Ascending aorta (tissue), 2 donors: ENCODE results near the gene ARIH1. TPM values are rescaled to one million over a fixed set of nuclear protein-coding genes. Genes with fewer than 3 reads are reported as not detected.

ENCODE experiments used
- DNase-seq, 2 donors: peaks; one replicate each; pipeline ENCODE4 v3.0.0-alpha.2; 2019; ENCODE audit warnings: low spot score in 2 of 2
- H3K27ac ChIP-seq, 2 donors: fragments of 200-600 bp; sonication (generic); one replicate each; pipeline ENCODE4 v1.5.1; 2016 to 2017; ENCODE audit warnings: mild to moderate bottlenecking in 1 of 2
- H3K27me3 ChIP-seq: fragments of 200-600 bp; sonication (generic); one replicate; pipeline ENCODE4 v1.5.1; 2017
- H3K36me3 ChIP-seq, 2 donors: fragments of 200-600 bp; sonication (generic); one replicate each; pipeline ENCODE4 v1.5.1; 2016
- H3K4me1 ChIP-seq, 2 donors: fragments of 200-600 bp; sonication (generic); one replicate each; pipeline ENCODE4 v1.5.1; 2016 to 2017; ENCODE audit warnings: mild to moderate bottlenecking in 1 of 2
- H3K4me3 ChIP-seq, 2 donors: fragments of 200-600 bp; sonication (generic); one replicate each; pipeline ENCODE4 v1.5.1; 2016 to 2017; ENCODE audit warnings: mild to moderate bottlenecking in 1 of 2
- H3K9me3 ChIP-seq, 2 donors: fragments of 200-600 bp; sonication (generic); one replicate each; pipeline ENCODE4 v1.5.1; 2016
- CTCF ChIP-seq, 3 experiments: fragments of 200-600 bp in 2 of 3; fragments of 450-650 bp in 1 of 3; sonication (generic) in 2 of 3; IDR thresholded peaks; one replicate each; pipeline ENCODE4 v1.5.1; 2016 to 2019; ENCODE audit warnings: antibody characterized with exemption in 3 of 3, mild to moderate bottlenecking in 1 of 3, moderate library complexity in 1 of 3
- intact Hi-C: fragments of 100-400 bp; cut with DNase I; formaldehyde crosslinking; loops from one replicate; pipeline ENCODE4 v1.15.1; 2023
- total RNA-seq: library from RNA; depleted of rRNA; stranded (reverse); fragments of >200 nt; gene quantifications from one replicate; pipeline ENCODE4 v1.1.0, GENCODE V29; 2016

The ARIH1 gene
- total RNA-seq, 1 donor from 2014 or later: 109 TPM

- peaks cover 0 to under 1% of the 10 kb centered on the region in 2 donors for H3K36me3 ChIP-seq
- DNase-seq: no peak
- peaks cover 0 to 8% of the 10 kb centered on the region in 2 donors for H3K9me3 ChIP-seq
- no peaks in the 10 kb centered on the region for H3K4me1 ChIP-seq
- TF ChIP-seq CTCF (IDR thresholded peaks at IDR 0.05): no peak
- no peaks in the 10 kb centered on the region for H3K27me3 ChIP-seq
- intact Hi-C loops: no loop called here
- no peak overlapping the region for H3K4me3 ChIP-seq
- no peak overlapping the region for H3K27ac ChIP-seq
Measured at GRCh38 chr15:72540606-72541237, 66.6 kb downstream of the ARIH1 start.

GRCh38 chr15:72541674-72542073 lies 67.5 kb downstream of the ARIH1 start:
- Histone ChIP-seq H3K27ac (no peak overlapping the region), H3K4me3 (no peak overlapping the region), H3K36me3 (peaks cover 0 to 10% of the 10 kb centered on the region in 2 donors), H3K4me1 (no peaks in the 10 kb centered on the region), H3K27me3 (no peaks in the 10 kb centered on the region), H3K9me3 (peaks cover 0 to 8% of the 10 kb centered on the region in 2 donors)
- intact Hi-C loops: no loop called here
- no peak for DNase-seq
- no peak for TF ChIP-seq CTCF (IDR thresholded peaks at IDR 0.05)

GRCh38 chr15:72545156-72545555 lies 71.0 kb downstream of the ARIH1 start:
- peaks cover 0 to 8% of the 10 kb centered on the region in 2 donors for H3K9me3 ChIP-seq
- no peak for TF ChIP-seq CTCF (IDR thresholded peaks at IDR 0.05)

GRCh38 chr15:72554471-72555425 lies 80.6 kb downstream of the ARIH1 start:
- intact Hi-C loops: no loop called here
- DNase-seq: no peak
- Histone ChIP-seq H3K4me1 (no peaks in the 10 kb centered on the region), H3K27me3 (no peaks in the 10 kb centered on the region), H3K9me3 (no peaks in the 10 kb centered on the region), H3K4me3 (no peak overlapping the region), H3K36me3 (peaks cover 0 to 8% of the 10 kb centered on the region in 2 donors), H3K27ac (no peak overlapping the region)
- no peak for TF ChIP-seq CTCF (IDR thresholded peaks at IDR 0.05)

More at GRCh38 chr15:72545156-72545555, 71.0 kb downstream of the ARIH1 start:
- H3K27ac ChIP-seq: no peak overlapping the region
- no peaks in the 10 kb centered on the region for H3K4me1 ChIP-seq
- DNase-seq: no peak
- intact Hi-C loops: no loop called here
- peaks cover 0 to 17% of the 10 kb centered on the region in 2 donors for H3K36me3 ChIP-seq
- H3K4me3 ChIP-seq: no peak overlapping the region
- no peaks in the 10 kb centered on the region for H3K27me3 ChIP-seq

- no peak overlapping the region for H3K27ac ChIP-seq
- peaks cover 13 to 28% of the 10 kb centered on the region in 2 donors for H3K36me3 ChIP-seq
- intact Hi-C loops: no loop called here
- no peak for TF ChIP-seq CTCF (IDR thresholded peaks at IDR 0.05)
- DNase-seq: no peak
- H3K4me1 ChIP-seq: no peaks in the 10 kb centered on the region
- H3K4me3 ChIP-seq: no peak overlapping the region
- no peaks in the 10 kb centered on the region for H3K27me3 ChIP-seq
- H3K9me3 ChIP-seq: no peaks in the 10 kb centered on the region
Measured at GRCh38 chr15:72559781-72560180, 85.7 kb downstream of the ARIH1 start.
